ENCODE data around the gene FBXW8.

FBXW8 gene

GRCh38 chr12:116926283-116927243, 15.8 kb downstream of the FBXW8 start:
- Histone ChIP-seq H3K79me2 (ENCODE audit: control insufficient read depth, insufficient read depth, low read length, unreplicated experiment) (peaks cover 15% of the 10 kb centered on the region), H3K27ac (ENCODE audit: low read depth, low read length) (no peak overlapping the region), H2AFZ (ENCODE audit: low read length, unreplicated experiment) (no peak overlapping the region)

DNA sequence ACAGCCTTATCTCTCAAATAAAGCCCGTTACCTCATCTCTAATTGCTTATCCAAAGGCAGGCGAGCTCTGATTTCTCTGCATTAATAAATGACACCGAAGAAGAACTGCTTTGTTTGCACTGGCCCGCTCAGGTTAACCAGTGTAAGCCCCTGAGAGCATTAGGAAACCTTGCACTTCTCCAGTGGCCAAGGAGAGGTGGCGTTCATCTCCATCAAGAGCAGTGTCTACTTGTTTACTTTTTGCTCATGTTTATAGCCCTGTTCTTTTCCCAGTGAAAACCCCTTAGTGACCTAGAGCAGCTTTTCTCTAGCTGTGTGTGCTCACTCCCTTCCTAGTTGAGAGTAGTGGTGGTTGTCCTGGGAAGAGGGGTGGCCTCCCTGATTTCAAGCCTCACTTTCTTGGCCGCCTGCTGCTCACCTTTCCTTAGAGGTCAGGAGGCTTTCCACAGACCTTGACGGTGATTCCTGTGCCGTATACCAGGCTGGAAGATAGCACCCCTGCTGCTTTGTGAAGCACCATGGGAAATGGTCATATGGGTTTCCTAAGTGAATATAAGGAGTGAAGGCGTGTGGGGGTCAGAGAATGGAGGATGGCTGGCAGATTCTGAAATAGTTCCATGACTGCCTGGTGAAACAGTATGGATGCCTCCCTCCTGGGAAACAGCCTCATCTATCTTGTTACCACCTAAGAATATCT, 16.6 kb downstream of the FBXW8 start:
- Histone ChIP-seq H3K36me3 (ENCODE audit: insufficient read depth, low read length) (no peaks in the 10 kb centered on the region; the same call in 1 of the 2 replicates), H3K4me1 (ENCODE audit: control insufficient read depth, insufficient read depth, low read length, unreplicated experiment) (peaks cover 16% of the 10 kb centered on the region)

More at GRCh38 chr12:116926283-116927243, 15.8 kb downstream of the FBXW8 start:
- no peak overlapping the region for H3K4me3 ChIP-seq (ENCODE audit: low read depth, low read length)
- H3K36me3 ChIP-seq (ENCODE audit: insufficient read depth, low read length), result no peaks in the 10 kb centered on the region; the same call in 1 of the 2 replicates
- no peaks in the 10 kb centered on the region for H3K27me3 ChIP-seq (ENCODE audit: insufficient read depth, low read length)
- peaks cover 16% of the 10 kb centered on the region for H3K4me1 ChIP-seq (ENCODE audit: control insufficient read depth, insufficient read depth, low read length, unreplicated experiment)

DNA sequence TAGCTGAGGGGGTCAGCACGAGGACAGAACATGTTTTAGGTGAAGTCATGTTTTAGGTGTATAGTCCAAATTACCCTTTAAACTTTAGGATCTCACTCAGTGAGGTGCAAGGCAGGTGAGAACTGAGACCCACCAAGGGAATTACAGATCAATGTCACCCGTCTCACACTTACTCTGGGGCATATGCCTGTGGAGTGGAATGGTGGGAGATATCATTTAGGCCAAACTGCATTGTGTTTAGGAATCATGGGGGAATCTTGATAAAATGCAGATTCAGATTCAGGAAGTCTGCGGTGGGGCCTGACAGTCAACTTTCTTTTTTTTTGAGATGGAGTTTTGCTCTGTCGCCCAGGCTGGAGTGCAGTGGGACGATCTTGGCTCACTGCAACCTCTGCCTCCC, 17.8 kb downstream of the FBXW8 start:
- peaks cover 24% of the 10 kb centered on the region for H3K79me2 ChIP-seq (ENCODE audit: control insufficient read depth, insufficient read depth, low read length, unreplicated experiment)
- no peaks in the 10 kb centered on the region; the same call in 1 of the 2 replicates for H3K36me3 ChIP-seq (ENCODE audit: insufficient read depth, low read length)
- H2AFZ ChIP-seq (ENCODE audit: low read length, unreplicated experiment), result no peak overlapping the region
- H3K4me1 ChIP-seq (ENCODE audit: control insufficient read depth, insufficient read depth, low read length, unreplicated experiment), result peaks cover 16% of the 10 kb centered on the region
- H3K27ac ChIP-seq (ENCODE audit: low read depth, low read length), result no peak overlapping the region
- no peak overlapping the region for H3K4me3 ChIP-seq (ENCODE audit: low read depth, low read length)
- H3K27me3 ChIP-seq (ENCODE audit: insufficient read depth, low read length), result no peaks in the 10 kb centered on the region

More for the DNA sequence above, 16.6 kb downstream of the FBXW8 start:
- Histone ChIP-seq H2AFZ (ENCODE audit: low read length, unreplicated experiment) (no peak overlapping the region), H3K4me3 (ENCODE audit: low read depth, low read length) (no peak overlapping the region), H3K79me2 (ENCODE audit: control insufficient read depth, insufficient read depth, low read length, unreplicated experiment) (peaks cover 24% of the 10 kb centered on the region), H3K27ac (ENCODE audit: low read depth, low read length) (no peak overlapping the region), H3K27me3 (ENCODE audit: insufficient read depth, low read length) (no peaks in the 10 kb centered on the region)

DNA sequence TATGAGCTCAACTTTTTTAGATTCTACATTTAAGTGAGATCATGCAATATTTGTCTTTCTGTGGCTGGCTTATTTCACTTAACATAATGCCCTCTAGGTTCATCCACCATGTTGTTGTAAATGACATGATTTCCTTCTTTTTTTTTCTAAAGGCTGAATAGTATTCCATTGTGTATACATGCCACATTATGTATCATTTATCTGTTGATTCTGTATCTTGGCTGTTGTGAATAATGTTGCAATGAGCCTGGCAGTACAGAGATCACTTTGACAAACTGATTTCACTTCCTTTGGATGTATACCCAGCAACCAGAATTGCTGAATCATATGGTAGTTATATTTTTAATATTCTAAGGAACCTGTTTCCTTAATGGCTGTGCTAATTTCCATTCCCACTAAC, 19.1 kb downstream of the FBXW8 start:
- no peak overlapping the region for H3K27ac ChIP-seq (ENCODE audit: low read depth, low read length)
- H3K79me2 ChIP-seq (ENCODE audit: control insufficient read depth, insufficient read depth, low read length, unreplicated experiment), result peaks cover 24% of the 10 kb centered on the region
- no peak overlapping the region for H3K4me3 ChIP-seq (ENCODE audit: low read depth, low read length)
- peaks cover 9% of the 10 kb centered on the region for H3K4me1 ChIP-seq (ENCODE audit: control insufficient read depth, insufficient read depth, low read length, unreplicated experiment)
- H2AFZ ChIP-seq (ENCODE audit: low read length, unreplicated experiment), result no peak overlapping the region
- H3K36me3 ChIP-seq (ENCODE audit: insufficient read depth, low read length), result no peaks in the 10 kb centered on the region; the same call in 1 of the 2 replicates
- no peaks in the 10 kb centered on the region for H3K27me3 ChIP-seq (ENCODE audit: insufficient read depth, low read length)

DNA sequence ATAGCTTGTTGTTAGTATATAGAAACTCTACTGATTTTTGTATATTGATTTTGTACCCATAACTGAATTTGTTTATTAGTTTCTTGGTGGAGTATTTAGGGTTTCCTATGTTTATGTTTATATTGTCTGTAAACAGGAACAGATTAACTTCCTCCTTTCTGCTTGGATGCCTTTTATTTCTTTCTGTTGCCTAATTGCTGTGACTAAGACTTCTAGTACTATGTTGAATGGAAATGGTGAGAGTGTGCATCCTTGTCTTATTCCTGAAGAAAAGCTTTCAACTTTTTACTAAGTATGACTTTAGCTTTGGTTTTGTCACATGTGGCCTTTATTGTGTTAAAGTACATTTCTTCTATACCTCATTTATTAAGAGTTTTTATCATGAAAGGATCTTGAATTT, 20.9 kb downstream of the FBXW8 start:
- no peaks in the 10 kb centered on the region; the same call in 1 of the 2 replicates for H3K36me3 ChIP-seq (ENCODE audit: insufficient read depth, low read length)
- H3K27me3 ChIP-seq (ENCODE audit: insufficient read depth, low read length), result no peaks in the 10 kb centered on the region
- H3K79me2 ChIP-seq (ENCODE audit: control insufficient read depth, insufficient read depth, low read length, unreplicated experiment), result peaks cover 15% of the 10 kb centered on the region
- no peak overlapping the region for H2AFZ ChIP-seq (ENCODE audit: low read length, unreplicated experiment)
- H3K4me1 ChIP-seq (ENCODE audit: control insufficient read depth, insufficient read depth, low read length, unreplicated experiment), result no peaks in the 10 kb centered on the region
- no peak overlapping the region for H3K4me3 ChIP-seq (ENCODE audit: low read depth, low read length)
- no peak overlapping the region for H3K27ac ChIP-seq (ENCODE audit: low read depth, low read length)

DNA sequence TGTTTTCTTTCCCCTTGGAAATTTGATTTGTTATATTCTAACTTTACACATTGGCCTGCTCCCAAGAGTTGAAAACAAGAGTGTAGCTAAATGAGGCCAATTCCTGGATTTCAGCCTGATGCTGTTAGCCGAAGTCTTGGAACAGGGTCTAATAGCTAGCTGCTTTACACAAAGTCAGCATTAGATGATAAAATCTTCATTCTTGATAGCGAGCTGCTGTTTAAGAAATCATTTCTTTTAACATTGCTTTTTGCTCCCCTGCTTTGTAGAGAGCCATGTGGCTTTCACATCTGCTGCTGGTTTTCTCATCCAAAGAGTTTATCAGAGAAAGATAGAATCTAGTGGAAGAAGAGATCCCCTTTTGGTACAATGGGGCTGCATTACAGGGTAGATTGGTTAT, 22.3 kb downstream of the FBXW8 start:
- H3K79me2 ChIP-seq (ENCODE audit: control insufficient read depth, insufficient read depth, low read length, unreplicated experiment), result peaks cover 15% of the 10 kb centered on the region
- no peak overlapping the region for H3K4me3 ChIP-seq (ENCODE audit: low read depth, low read length)
- H3K36me3 ChIP-seq (ENCODE audit: insufficient read depth, low read length), result no peaks in the 10 kb centered on the region; the same call in 1 of the 2 replicates
- no peak overlapping the region for H2AFZ ChIP-seq (ENCODE audit: low read length, unreplicated experiment)
- no peaks in the 10 kb centered on the region for H3K27me3 ChIP-seq (ENCODE audit: insufficient read depth, low read length)
- H3K4me1 ChIP-seq (ENCODE audit: control insufficient read depth, insufficient read depth, low read length, unreplicated experiment), result no peaks in the 10 kb centered on the region
- no peak overlapping the region for H3K27ac ChIP-seq (ENCODE audit: low read depth, low read length)

GRCh38 chr12:116933512-116934246, 22.9 kb downstream of the FBXW8 start:
- H3K27ac ChIP-seq (ENCODE audit: low read depth, low read length), result no peak overlapping the region
- H2AFZ ChIP-seq (ENCODE audit: low read length, unreplicated experiment), result no peak overlapping the region
- H3K27me3 ChIP-seq (ENCODE audit: insufficient read depth, low read length), result no peaks in the 10 kb centered on the region
- H3K4me1 ChIP-seq (ENCODE audit: control insufficient read depth, insufficient read depth, low read length, unreplicated experiment), result no peaks in the 10 kb centered on the region
- H3K4me3 ChIP-seq (ENCODE audit: low read depth, low read length), result no peak overlapping the region
- peaks cover 15% of the 10 kb centered on the region for H3K79me2 ChIP-seq (ENCODE audit: control insufficient read depth, insufficient read depth, low read length, unreplicated experiment)
- H3K36me3 ChIP-seq (ENCODE audit: insufficient read depth, low read length), result no peaks in the 10 kb centered on the region; the same call in 1 of the 2 replicates

GRCh38 chr12:116934908-116935705, 24.4 kb downstream of the FBXW8 start:
- no peak overlapping the region for H2AFZ ChIP-seq (ENCODE audit: low read length, unreplicated experiment)
- peaks cover 12% of the 10 kb centered on the region for H3K79me2 ChIP-seq (ENCODE audit: control insufficient read depth, insufficient read depth, low read length, unreplicated experiment)
- H3K4me1 ChIP-seq (ENCODE audit: control insufficient read depth, insufficient read depth, low read length, unreplicated experiment), result no peaks in the 10 kb centered on the region
- H3K36me3 ChIP-seq (ENCODE audit: insufficient read depth, low read length), result no peaks in the 10 kb centered on the region; the same call in 1 of the 2 replicates
- H3K27me3 ChIP-seq (ENCODE audit: insufficient read depth, low read length), result no peaks in the 10 kb centered on the region
- no peak overlapping the region for H3K27ac ChIP-seq (ENCODE audit: low read depth, low read length)
- H3K4me3 ChIP-seq (ENCODE audit: low read depth, low read length), result no peak overlapping the region

- H3K27ac ChIP-seq (ENCODE audit: low read depth, low read length), result no peak overlapping the region
- no peaks in the 10 kb centered on the region for H3K4me1 ChIP-seq (ENCODE audit: control insufficient read depth, insufficient read depth, low read length, unreplicated experiment)
- no peak overlapping the region for H3K4me3 ChIP-seq (ENCODE audit: low read depth, low read length)
- peaks cover 3% of the 10 kb centered on the region for H3K79me2 ChIP-seq (ENCODE audit: control insufficient read depth, insufficient read depth, low read length, unreplicated experiment)
- no peaks in the 10 kb centered on the region for H3K27me3 ChIP-seq (ENCODE audit: insufficient read depth, low read length)
- H3K36me3 ChIP-seq (ENCODE audit: insufficient read depth, low read length), result peaks cover 8% of the 10 kb centered on the region
- no peak overlapping the region for H2AFZ ChIP-seq (ENCODE audit: low read length, unreplicated experiment)
Observed at GRCh38 chr12:116937640-116938039, 26.9 kb downstream of the FBXW8 start.
